ENCODE data around the gene POU1F1.
"Not testable (repeated sequence)": the region's sequence is repeated elsewhere in the genome, so short reads cannot be mapped to it uniquely, and the experiment has no call there.

Gene POU1F1

GRCh38 chr3:87276484-87276883 lies at the start of gene POU1F1:
TSS of gene POU1F1 (minus strand) at chr3:87276584. CDS start at chr3:87276462, 122 bp downstream.
- FAIRE-seq = no peak
- DNase-seq (ENCODE audit: insufficient read length, low spot score) = no peak

GRCh38 chr3:87324609-87325008 lies 48.2 kb upstream of the POU1F1 start:
- TF ChIP-seq POLR2A (IDR thresholded peaks at IDR 0.05; ENCODE audit: low read depth, low read length) = no peak
- FAIRE-seq (no peak), DNase-seq (ENCODE audit: insufficient read length, low spot score) (no peak)

More at GRCh38 chr3:87276484-87276883, at the start of gene POU1F1:
- no peak for TF ChIP-seq POLR2A (IDR thresholded peaks at IDR 0.05; ENCODE audit: low read depth, low read length)

GRCh38 chr3:87320756-87321626 lies 44.6 kb upstream of the POU1F1 start:
- DNase-seq (ENCODE audit: insufficient read length, low spot score) (no peak), FAIRE-seq (peak; percentile 67)
- TF ChIP-seq POLR2A (IDR thresholded peaks at IDR 0.05; ENCODE audit: low read depth, low read length) = no peak

- FAIRE-seq (no peak), DNase-seq (ENCODE audit: insufficient read length, low spot score) (no peak)
- TF ChIP-seq POLR2A (IDR thresholded peaks at IDR 0.05; ENCODE audit: low read depth, low read length) = no peak
Measured at GRCh38 chr3:87318617-87319021, 42.2 kb upstream of the POU1F1 start.

- DNase-seq (ENCODE audit: insufficient read length, low spot score) (no peak), FAIRE-seq (peak; percentile 36)
- TF ChIP-seq POLR2A (IDR thresholded peaks at IDR 0.05; ENCODE audit: low read depth, low read length) = no peak
Measured at GRCh38 chr3:87317779-87318178, 41.4 kb upstream of the POU1F1 start.

- no peak for TF ChIP-seq POLR2A (IDR thresholded peaks at IDR 0.05; ENCODE audit: low read depth, low read length)
- DNase-seq (ENCODE audit: insufficient read length, low spot score) (no peak), FAIRE-seq (peak; percentile 77)
Measured at GRCh38 chr3:87313641-87314040, 37.3 kb upstream of the POU1F1 start.

- DNase-seq (ENCODE audit: insufficient read length, low spot score) = peak; percentile 23
- no peak for TF ChIP-seq POLR2A (IDR thresholded peaks at IDR 0.05; ENCODE audit: low read depth, low read length)
- peak; percentile 84 for FAIRE-seq
Measured at GRCh38 chr3:87311309-87311708, 34.9 kb upstream of the POU1F1 start.

- FAIRE-seq (peak; percentile 93), DNase-seq (ENCODE audit: insufficient read length, low spot score) (no peak)
Measured at GRCh38 chr3:87309601-87310000, 33.2 kb upstream of the POU1F1 start.

GRCh38 chr3:87307805-87308204 lies 31.4 kb upstream of the POU1F1 start:
- no peak for TF ChIP-seq POLR2A (IDR thresholded peaks at IDR 0.05; ENCODE audit: low read depth, low read length)
- no peak for DNase-seq (ENCODE audit: insufficient read length, low spot score)
- FAIRE-seq = no peak

More at GRCh38 chr3:87309601-87310000, 33.2 kb upstream of the POU1F1 start:
- no peak for TF ChIP-seq POLR2A (IDR thresholded peaks at IDR 0.05; ENCODE audit: low read depth, low read length)

- no peak for FAIRE-seq
- DNase-seq (ENCODE audit: insufficient read length, low spot score) = no peak
- TF ChIP-seq POLR2A (IDR thresholded peaks at IDR 0.05; ENCODE audit: low read depth, low read length) = no peak
Measured at GRCh38 chr3:87305517-87305916, 29.1 kb upstream of the POU1F1 start.

- not testable (repeated sequence) for DNase-seq (ENCODE audit: insufficient read length, low spot score); FAIRE-seq
Measured at GRCh38 chr3:87305031-87305430, 28.6 kb upstream of the POU1F1 start.

- no peak for DNase-seq (ENCODE audit: insufficient read length, low spot score)
- TF ChIP-seq POLR2A (IDR thresholded peaks at IDR 0.05; ENCODE audit: low read depth, low read length) = no peak
Measured at GRCh38 chr3:87298111-87298718, 21.8 kb upstream of the POU1F1 start.

GRCh38 chr3:87288446-87288845 lies 12.1 kb upstream of the POU1F1 start:
- no peak for TF ChIP-seq POLR2A (IDR thresholded peaks at IDR 0.05; ENCODE audit: low read depth, low read length)
- FAIRE-seq (no peak), DNase-seq (ENCODE audit: insufficient read length, low spot score) (no peak)

More at GRCh38 chr3:87298111-87298718, 21.8 kb upstream of the POU1F1 start:
- peak; percentile 76 for FAIRE-seq

- DNase-seq (ENCODE audit: insufficient read length, low spot score) (peak; percentile 4), FAIRE-seq (peak; percentile 41)
- TF ChIP-seq POLR2A (IDR thresholded peaks at IDR 0.05; ENCODE audit: low read depth, low read length) = no peak
Measured at GRCh38 chr3:87287011-87287410, 10.6 kb upstream of the POU1F1 start.
